PFSK-1 (cell line): ENCODE measurements around the gene ZYG11A.

ENCODE experiments used
- POLR2AphosphoS5 ChIP-seq: IDR thresholded peaks from 2 replicates; pipeline ENCODE4 v1.6.1; 2012; ENCODE audit warnings: low read depth, mild to moderate bottlenecking, control low read depth, low read length, moderate library complexity
- TAF1 ChIP-seq: IDR thresholded peaks from 2 replicates; pipeline ENCODE4 v1.6.1; 2012; ENCODE audit warnings: low read length, control low read depth, borderline replicate concordance; ENCODE audit not compliant: insufficient read depth

GRCh38 chr1:52899445-52899894 lies 56.9 kb downstream of the ZYG11A start:
- TF ChIP-seq POLR2AphosphoS5 = no peak
- TF ChIP-seq TAF1 = no peak
